Testis (tissue), 2 donors: ENCODE measurements around the gene MEST.

Source experiments
- POLR2A ChIP-seq: fragments of 450-650 bp; IDR thresholded peaks from one replicate; pipeline ENCODE4 v1.6.1; 2017; ENCODE audit warnings: antibody characterized with exemption, mild to moderate bottlenecking, moderate library complexity
- TF ChIP-seq, protein P1 (sequence below), 3 experiments: fragments of 450-650 bp in 2 of 3; fragments of 200-600 bp in 1 of 3; sonication (generic) in 1 of 3; IDR thresholded peaks; one replicate each; pipeline ENCODE4 v1.5.1; 2016 to 2019; ENCODE audit warnings: antibody characterized with exemption in 3 of 3, mild to moderate bottlenecking in 2 of 3, moderate library complexity in 1 of 3

DNA sequence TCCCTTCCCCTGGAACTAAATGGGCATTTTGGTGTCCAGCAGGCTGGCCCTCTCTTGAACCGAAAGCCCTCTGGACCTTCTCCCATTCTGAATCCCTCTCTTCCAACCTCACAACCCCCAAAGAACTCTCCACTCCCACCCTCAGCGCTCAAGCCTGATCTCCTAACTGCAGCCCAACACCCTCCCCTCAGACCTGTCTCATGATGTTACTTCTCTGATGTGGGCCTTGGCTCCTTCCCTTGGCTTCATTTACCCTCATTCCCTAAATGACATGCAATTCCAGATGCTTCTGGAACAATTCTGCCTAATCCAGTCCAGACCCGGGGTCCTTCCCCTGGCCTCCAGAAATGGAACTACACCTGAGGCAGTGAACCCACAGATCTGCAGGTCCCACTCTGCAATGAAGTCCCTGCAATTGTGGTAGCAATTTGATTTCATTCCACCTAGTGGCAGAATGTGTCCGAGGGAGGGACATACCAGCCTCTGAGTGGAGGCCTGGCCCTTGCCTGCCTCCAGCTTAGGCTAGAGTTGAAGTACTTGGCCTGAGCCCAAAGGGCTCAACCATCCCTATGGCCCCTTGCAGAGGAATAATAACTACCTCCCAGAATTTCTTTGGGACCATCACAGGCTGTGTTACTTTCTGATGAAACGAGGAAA lies 47.0 kb upstream of the MEST start:
- TF ChIP-seq, protein P1, sequence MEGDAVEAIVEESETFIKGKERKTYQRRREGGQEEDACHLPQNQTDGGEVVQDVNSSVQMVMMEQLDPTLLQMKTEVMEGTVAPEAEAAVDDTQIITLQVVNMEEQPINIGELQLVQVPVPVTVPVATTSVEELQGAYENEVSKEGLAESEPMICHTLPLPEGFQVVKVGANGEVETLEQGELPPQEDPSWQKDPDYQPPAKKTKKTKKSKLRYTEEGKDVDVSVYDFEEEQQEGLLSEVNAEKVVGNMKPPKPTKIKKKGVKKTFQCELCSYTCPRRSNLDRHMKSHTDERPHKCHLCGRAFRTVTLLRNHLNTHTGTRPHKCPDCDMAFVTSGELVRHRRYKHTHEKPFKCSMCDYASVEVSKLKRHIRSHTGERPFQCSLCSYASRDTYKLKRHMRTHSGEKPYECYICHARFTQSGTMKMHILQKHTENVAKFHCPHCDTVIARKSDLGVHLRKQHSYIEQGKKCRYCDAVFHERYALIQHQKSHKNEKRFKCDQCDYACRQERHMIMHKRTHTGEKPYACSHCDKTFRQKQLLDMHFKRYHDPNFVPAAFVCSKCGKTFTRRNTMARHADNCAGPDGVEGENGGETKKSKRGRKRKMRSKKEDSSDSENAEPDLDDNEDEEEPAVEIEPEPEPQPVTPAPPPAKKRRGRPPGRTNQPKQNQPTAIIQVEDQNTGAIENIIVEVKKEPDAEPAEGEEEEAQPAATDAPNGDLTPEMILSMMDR (IDR thresholded peaks at IDR 0.05) = peak in 1 of 3 experiments; percentile 2
- no peak for TF ChIP-seq POLR2A
